Activated T-helper 9 cell treated with anti-CD3 and anti-CD28 coated beads, Interleukin-2, amount 50 U/mL, for 16 hours (primary cell): Measurements from ENCODE around the gene ETV2.
A peak's percentile ranks its signal among the peaks of the same experiment; 100 is the strongest.
"Not testable (repeated sequence)": the region's sequence is repeated elsewhere in the genome, so short reads cannot be mapped to it uniquely, and the experiment has no call there.

Experiments
- DNase-seq: peaks from one replicate; pipeline ENCODE4 v3.0.0-alpha.2; 2020; ENCODE audit warnings: low read depth

Gene ETV2

GRCh38 chr19:35657904-35658700, 16.6 kb downstream of the ETV2 start:
- no peak for DNase-seq

DNA sequence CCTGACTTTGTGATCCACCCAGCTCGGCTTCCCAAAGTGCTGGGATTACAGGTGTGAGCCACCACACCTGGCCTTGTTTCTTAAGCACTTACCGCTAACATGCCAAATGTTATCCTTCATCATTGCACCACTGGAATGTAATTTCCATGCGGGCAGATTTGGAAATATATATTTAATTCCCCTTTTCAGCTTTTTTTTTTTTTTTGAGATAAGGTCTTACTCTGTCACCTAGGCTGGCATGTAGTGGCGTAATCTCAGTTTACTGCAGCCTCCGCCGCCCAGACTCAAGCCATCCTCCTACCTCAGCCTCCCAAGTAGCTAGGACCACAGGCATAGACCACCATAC, 20.4 kb downstream of the ETV2 start:
- no peak for DNase-seq

GRCh38 chr19:35663981-35664380, 22.4 kb downstream of the ETV2 start:
- no peak for DNase-seq

- no peak for DNase-seq
These were observed 23.6 kb downstream of the ETV2 start for GRCh38 chr19:35665157-35665556.

GRCh38 chr19:35665604-35666003, 24.1 kb downstream of the ETV2 start:
- no peak for DNase-seq

- DNase-seq: no peak
These were observed 24.8 kb downstream of the ETV2 start, which contains the start of gene UPK1A for GRCh38 chr19:35666251-35666913. TSS of gene UPK1A (plus strand) at chr19:35666517. CDS start at chr19:35666813, 296 bp downstream.

DNA sequence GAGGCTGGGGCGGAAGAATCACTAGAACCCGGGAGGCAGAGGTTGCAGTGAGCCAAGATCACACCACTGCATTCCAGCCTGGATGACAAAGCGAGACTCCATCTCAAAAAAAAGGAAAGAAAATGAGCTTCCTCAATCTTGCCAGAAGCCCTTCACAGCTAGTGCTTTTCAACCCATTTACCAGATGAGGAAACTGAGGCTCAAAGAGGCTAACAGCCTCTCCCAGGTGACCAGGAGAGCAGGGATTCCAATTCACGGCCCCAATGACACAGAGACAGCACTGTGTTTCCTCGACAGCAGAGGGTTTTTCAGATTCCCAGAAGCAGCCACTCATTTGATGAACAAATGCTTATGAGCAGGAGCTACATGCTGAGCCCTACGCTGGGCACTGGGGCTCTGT, 28.0 kb downstream of the ETV2 start:
- DNase-seq: no peak

DNA sequence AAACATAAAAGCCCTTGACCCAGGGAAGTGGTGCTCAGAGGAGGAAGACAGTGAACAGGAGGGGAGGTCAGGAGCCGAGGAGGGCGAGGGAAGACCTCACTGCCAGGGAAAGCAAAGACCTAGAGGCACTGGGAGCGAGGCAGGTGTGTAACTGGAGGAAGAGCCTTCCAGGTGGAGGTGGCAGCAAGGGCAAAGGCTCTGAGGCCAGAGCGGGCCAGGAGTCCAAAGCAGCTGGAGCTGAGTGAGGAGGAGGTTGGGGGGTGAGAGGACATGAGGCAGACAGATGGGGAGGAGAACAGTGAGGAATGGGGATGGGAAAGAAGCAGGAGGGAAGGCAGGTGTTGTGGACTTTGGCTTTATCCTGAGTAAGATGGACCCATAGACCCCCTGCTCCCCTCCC, 28.4 kb downstream of the ETV2 start:
- no peak for DNase-seq

- no peak for DNase-seq
These were observed 29.1 kb downstream of the ETV2 start for GRCh38 chr19:35670686-35671085.

- no peak for DNase-seq
These were observed 30.3 kb downstream of the ETV2 start for GRCh38 chr19:35671818-35672217.

DNA sequence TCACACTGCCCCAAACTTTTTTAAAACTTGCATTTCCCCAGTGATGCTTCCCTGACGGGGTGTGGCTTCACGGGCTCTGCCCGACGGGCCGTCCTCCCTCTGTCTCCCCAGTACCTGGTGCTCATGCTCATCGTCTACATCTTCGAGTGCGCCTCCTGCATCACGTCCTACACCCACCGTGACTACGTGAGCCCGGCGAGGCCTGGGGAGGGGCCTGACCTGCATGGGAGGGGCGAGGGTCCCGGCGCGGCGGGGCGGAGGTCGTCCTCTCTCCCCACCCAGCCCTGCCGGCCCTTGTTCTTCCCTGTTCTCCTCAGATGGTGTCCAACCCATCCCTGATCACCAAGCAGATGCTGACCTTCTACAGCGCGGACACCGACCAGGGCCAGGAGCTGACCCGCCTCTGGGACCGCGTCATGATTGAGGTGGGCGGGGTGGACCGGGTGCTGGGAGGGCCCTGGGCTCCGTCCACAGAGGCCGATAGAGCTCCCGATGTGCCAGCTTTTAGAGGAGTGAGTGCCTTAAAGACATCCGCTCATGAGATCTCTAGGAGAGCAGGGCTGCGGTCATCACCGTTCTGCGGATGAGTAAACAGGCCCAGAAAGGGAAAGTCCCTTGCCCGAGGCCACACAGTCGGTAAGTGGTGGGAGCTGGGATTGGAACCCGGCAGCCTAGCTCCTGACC, 31.7 kb downstream of the ETV2 start:
- DNase-seq: peak; percentile 26

DNA sequence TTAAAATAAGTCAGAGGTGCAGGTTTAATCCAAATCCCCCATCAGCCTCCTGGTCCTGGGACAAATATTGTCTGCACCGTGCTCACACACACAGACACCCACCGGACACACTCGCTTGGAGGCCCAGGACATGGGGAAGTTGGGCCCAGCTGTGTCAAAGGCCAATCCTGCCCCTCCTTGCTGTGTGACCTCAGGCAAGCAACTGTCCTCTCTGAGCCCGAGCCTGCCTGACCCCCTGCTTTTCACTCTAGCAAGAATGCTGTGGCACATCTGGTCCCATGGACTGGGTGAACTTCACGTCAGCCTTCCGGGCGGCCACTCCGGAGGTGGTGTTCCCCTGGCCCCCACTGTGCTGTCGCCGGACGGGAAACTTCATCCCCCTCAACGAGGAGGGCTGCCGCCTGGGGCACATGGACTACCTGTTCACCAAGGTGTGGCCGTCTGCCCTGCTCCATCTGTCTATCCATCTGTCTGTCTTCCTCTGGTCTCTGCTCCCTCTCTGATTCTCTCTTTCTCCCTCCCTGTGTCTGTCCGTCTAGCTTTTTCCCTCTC, 34.1 kb downstream of the ETV2 start:
- no peak for DNase-seq

- no peak for DNase-seq
These were observed 48.3 kb downstream of the ETV2 start for GRCh38 chr19:35689836-35690235.

DNA sequence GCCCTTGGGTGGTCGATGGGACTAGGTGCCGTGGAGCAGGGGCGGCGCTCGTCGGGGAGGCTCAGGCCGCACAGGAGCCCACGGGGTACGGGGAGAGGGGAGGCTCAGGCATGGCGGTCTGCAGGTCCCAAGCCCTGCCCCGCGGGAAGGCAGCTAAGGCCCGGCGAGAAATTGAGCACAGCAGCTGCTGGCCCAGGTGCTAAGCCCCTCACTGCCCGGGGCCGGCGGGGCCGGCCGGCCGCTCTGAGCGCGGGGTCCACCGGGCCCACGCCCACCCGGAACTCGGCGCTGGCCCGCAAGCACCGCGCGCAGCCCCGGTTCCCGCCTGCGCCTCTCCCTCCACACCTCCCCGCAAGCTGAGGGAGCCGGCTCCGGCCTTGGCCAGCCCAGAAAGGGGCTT, 49.6 kb downstream of the ETV2 start:
- DNase-seq: not testable (repeated sequence)

GRCh38 chr19:35692010-35692409, 50.5 kb downstream of the ETV2 start:
- DNase-seq: no peak

DNA sequence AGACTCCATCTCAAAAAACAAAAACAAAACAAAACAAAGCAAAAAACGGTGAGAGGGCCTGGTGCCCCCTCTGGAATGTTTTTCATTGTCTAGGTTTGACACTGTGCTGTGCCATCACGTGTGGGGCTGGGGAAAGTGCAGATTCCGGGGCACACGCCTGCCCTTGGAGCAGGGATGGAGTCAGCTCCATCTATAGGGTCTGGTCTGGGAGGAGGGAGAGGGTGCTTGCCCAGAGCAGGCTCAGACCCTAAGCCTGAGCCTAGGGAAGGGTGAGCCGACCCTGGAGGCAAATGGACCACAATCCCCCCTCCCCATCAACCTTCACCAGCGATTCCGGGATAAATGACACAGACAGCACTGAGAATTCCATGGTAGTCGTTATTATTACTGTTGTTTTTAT, 51.9 kb downstream of the ETV2 start:
- DNase-seq: no peak

GRCh38 chr19:35693835-35694599, 52.5 kb downstream of the ETV2 start:
- DNase-seq: peak; percentile 81
